ENCODE measurements around the gene AFF3. TPM values are rescaled to one million over a fixed set of nuclear protein-coding genes. Genes with fewer than 3 reads are reported as not detected.

AFF3 gene
- total RNA-seq, 6 experiments from 2014 or later: 1.3 to 7.3 (median 6.4) TPM

DNA sequence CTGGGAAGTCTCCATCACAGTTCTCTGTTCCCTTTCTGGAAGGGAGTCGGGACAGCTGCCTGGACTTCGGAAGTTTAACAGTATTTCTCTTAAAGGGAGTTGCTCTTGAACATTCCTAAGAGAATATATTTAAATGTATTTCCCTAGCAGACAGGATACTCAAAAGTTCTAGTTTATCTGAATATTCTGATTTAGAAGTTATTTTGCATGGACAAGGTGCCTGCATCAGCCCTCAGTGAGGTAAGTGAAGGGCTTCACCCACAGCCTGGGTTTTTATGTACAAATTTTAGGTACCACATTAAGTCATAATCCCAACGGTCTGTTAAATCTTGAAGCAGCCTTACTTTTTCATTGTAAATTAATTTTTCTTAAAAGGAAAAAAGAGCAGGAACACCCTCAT lies 587.5 kb downstream of the AFF3 start:
- DNase-seq (no peak), ATAC-seq (no peak)
- Histone ChIP-seq H3K4me1 (no peaks in the 10 kb centered on the region), H3K27me3 (no peaks in the 10 kb centered on the region), H3K36me3 (no peaks in the 10 kb centered on the region), H3K9me3 (no peaks in the 10 kb centered on the region), H3K27ac (no peak overlapping the region), H3K4me3 (no peak overlapping the region)
- TF ChIP-seq CTCF (IDR thresholded peaks at IDR 0.05): no peak
- no peak for TF ChIP-seq POLR2A (IDR thresholded peaks at IDR 0.05)
- intact Hi-C loops (cut with DNase I): loop anchor here in 1 of 2 donors (10.0 kb wide), 1 partner anchor 700 kb away; no protein-coding TSS in a partner anchor
- 76% methylated on average over 2 of the region's 3 CpGs for WGBS (ENCODE audit: insufficient coverage, low coverage, low lambda C conversion rate, missing lambda C conversion rate)

DNA sequence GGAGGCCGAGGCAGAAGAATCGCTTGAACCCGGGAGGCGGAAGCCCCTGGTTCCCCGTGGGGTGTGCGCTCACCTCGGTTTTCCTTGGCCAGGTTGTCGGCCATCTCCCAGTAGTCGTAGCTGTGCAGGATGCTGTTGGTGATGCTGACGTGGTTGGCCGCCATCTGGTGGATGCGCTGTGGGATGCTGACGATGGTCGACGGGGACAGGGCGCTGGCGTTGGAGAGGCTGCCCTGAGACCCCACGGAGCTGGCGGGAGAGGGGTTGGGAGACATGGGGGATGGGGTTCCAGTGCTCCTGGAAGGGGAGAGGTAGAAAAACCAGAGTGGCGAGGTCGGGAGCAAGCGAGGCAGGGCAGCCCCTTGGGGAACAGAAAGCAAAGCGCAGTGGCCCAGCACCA lies 588.2 kb downstream of the AFF3 start:
- no peaks in the 10 kb centered on the region for H3K36me3 ChIP-seq
- TF ChIP-seq CTCF (IDR thresholded peaks at IDR 0.05) (no peak), POLR2A (IDR thresholded peaks at IDR 0.05) (no peak)
- DNase-seq (no peak), ATAC-seq (no peak)
- no peak overlapping the region for H3K27ac ChIP-seq
- H3K9me3 ChIP-seq: no peaks in the 10 kb centered on the region
- no peaks in the 10 kb centered on the region for H3K4me1 ChIP-seq
- no peak overlapping the region for H3K4me3 ChIP-seq
- WGBS (ENCODE audit: insufficient coverage, low coverage, low lambda C conversion rate, missing lambda C conversion rate): 83% methylated on average over 20 of the region's 23 CpGs
- H3K27me3 ChIP-seq: no peaks in the 10 kb centered on the region
- intact Hi-C loops (cut with DNase I): loop anchor here in 1 of 2 donors (10.0 kb wide), 1 partner anchor 701 kb away; no protein-coding TSS in a partner anchor

GRCh38 chr2:99552529-99552928 lies 589.9 kb downstream of the AFF3 start:
- H3K27ac ChIP-seq: no peak overlapping the region
- 100% methylated on average over 1 of the region's 2 CpGs for WGBS (ENCODE audit: insufficient coverage, low coverage, low lambda C conversion rate, missing lambda C conversion rate)
- no peak overlapping the region for H3K4me3 ChIP-seq
- intact Hi-C loops (cut with DNase I): loop anchor here in 1 of 2 donors (10.0 kb wide), 1 partner anchor 702 kb away; no protein-coding TSS in a partner anchor
- H3K4me1 ChIP-seq: no peaks in the 10 kb centered on the region
- DNase-seq: peak; percentile 55 to 85 (median 83)
- H3K9me3 ChIP-seq: no peaks in the 10 kb centered on the region
- no peaks in the 10 kb centered on the region for H3K27me3 ChIP-seq
- no peaks in the 10 kb centered on the region for H3K36me3 ChIP-seq
- no peak for TF ChIP-seq CTCF (IDR thresholded peaks at IDR 0.05)
- TF ChIP-seq POLR2A (IDR thresholded peaks at IDR 0.05): no peak
- peak; percentile 79 to 94 (median 80) for ATAC-seq

DNA sequence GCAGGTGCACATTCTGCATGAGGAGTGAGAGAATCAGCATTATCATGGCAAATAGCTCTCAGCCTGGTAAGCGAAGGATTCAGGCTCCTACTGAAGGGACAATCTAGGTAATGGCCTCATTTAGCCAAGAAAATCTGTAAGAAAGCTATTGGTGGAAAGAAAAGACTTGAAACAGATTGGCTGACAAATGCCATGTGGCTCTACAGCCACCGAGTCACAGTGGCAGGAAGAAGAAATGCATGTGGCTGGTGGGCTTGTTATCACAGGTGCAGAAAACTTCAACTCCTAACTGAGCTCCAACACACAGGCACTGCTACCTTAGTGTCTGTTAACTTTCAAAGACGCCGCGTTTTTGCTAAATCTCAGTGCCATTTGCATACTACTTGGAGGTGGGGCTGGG lies 592.0 kb downstream of the AFF3 start:
- Histone ChIP-seq H3K9me3 (no peaks in the 10 kb centered on the region), H3K36me3 (no peaks in the 10 kb centered on the region), H3K27me3 (no peaks in the 10 kb centered on the region), H3K4me3 (no peak overlapping the region), H3K27ac (no peak overlapping the region), H3K4me1 (no peaks in the 10 kb centered on the region)
- 89% methylated on average over 5 of the region's 5 CpGs for WGBS (ENCODE audit: insufficient coverage, low coverage, low lambda C conversion rate, missing lambda C conversion rate)
- DNase-seq (no peak), ATAC-seq (no peak)
- no peak for TF ChIP-seq CTCF (IDR thresholded peaks at IDR 0.05)
- no peak for TF ChIP-seq POLR2A (IDR thresholded peaks at IDR 0.05)
- intact Hi-C loops (cut with DNase I): loop anchor here in 1 of 2 donors (10.0 kb wide), 1 partner anchor 704 kb away; no protein-coding TSS in a partner anchor

DNA sequence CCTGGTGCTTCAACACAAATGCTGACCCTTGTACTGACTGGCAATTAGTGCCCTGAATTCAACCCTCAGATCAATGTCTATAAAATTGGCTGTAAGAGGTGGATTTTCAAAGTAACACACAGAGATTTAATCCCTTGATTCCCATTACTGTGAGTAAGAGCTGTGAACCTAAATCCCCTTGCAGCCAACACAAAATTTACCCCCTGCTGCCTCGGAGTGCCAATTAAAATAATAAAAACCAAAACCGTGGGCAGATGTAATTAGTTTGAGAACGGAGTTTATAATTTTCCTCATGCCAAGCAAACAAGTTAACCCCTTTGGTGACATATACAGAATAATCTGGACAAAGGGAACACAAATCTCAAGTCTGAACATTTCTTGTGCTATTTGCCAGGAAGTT lies 596.8 kb downstream of the AFF3 start:
- Histone ChIP-seq H3K27ac (no peak overlapping the region), H3K4me3 (no peak overlapping the region), H3K27me3 (no peaks in the 10 kb centered on the region), H3K36me3 (no peaks in the 10 kb centered on the region), H3K4me1 (no peaks in the 10 kb centered on the region), H3K9me3 (no peaks in the 10 kb centered on the region)
- 39% methylated on average over 3 of the region's 3 CpGs for WGBS (ENCODE audit: insufficient coverage, low coverage, low lambda C conversion rate, missing lambda C conversion rate)
- intact Hi-C loops (cut with DNase I): no loop called here
- no peak for DNase-seq
- peak in 1 of 4 donors; percentile 29 for ATAC-seq
- TF ChIP-seq POLR2A (IDR thresholded peaks at IDR 0.05) (no peak), CTCF (IDR thresholded peaks at IDR 0.05) (no peak)

All from right lobe of liver (tissue), 6 donors.